ENCODE data around the gene FNIP2.

Gene FNIP2

DNA sequence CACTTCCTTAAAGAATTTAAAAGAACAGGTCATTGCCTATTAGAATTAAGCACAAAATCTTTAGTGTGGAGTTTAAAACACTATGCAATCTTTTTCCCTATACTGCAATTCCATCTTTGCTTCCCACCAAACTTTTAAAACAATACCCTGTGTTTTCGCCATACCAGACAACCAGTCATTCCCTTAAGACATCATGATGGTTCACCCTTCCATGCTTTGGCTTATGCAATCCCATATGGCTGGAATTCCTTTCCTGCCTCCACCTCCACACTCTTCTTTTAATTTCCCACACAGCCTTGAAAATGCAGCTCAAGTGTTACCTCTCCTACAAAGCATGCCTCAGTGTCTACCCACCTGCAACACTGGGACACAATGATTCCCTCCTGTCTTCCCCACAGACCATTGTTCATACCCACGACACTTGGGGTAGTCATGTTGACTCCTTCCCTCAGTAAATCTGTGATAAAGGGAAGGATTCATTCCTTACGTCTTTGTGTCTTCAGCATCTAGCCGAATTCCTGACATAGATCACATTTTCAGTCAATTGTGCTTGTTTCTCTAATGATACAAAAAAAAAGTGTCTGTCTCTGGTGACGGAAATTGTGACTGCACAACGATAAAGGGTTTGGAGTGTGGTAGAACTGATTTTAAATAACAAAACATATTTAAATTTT lies 166.3 kb downstream of the FNIP2 start:
- Histone ChIP-seq H3K4me1 (ENCODE audit: insufficient read depth, insufficient read length) (no peaks in the 10 kb centered on the region), H3K4me3 (ENCODE audit: insufficient read length, low read depth) (no peak overlapping the region), H3K9ac (ENCODE audit: insufficient read length, low read depth) (no peak overlapping the region), H3K9me3 (ENCODE audit: insufficient read depth, low read length) (no peaks in the 10 kb centered on the region), H3K27me3 (ENCODE audit: insufficient read depth, insufficient read length) (no peaks in the 10 kb centered on the region), H3K36me3 (ENCODE audit: insufficient read depth, insufficient read length, low read length) (no peaks in the 10 kb centered on the region)
- TF ChIP-seq ZNF274 (IDR thresholded peaks at IDR 0.05; ENCODE audit: low read depth, low read length), result no peak
- DNase-seq (ENCODE audit: low read depth, low spot score), result no peak

- no peaks in the 10 kb centered on the region for H3K9me3 ChIP-seq (ENCODE audit: insufficient read depth, low read length)
- TF ChIP-seq YY1 (IDR thresholded peaks at IDR 0.05; ENCODE audit: insufficient read depth, insufficient read length), result no peak
- no peak for TF ChIP-seq ZNF274 (IDR thresholded peaks at IDR 0.05; ENCODE audit: low read depth, low read length)
- TF ChIP-seq SUZ12 (IDR thresholded peaks at IDR 0.05; ENCODE audit: extremely low read depth, insufficient read depth, insufficient read length), result no peak
- H3K27me3 ChIP-seq (ENCODE audit: insufficient read depth, insufficient read length), result no peaks in the 10 kb centered on the region
- no peak overlapping the region for H3K4me3 ChIP-seq (ENCODE audit: insufficient read length, low read depth)
- no peaks in the 10 kb centered on the region for H3K36me3 ChIP-seq (ENCODE audit: insufficient read depth, insufficient read length, low read length)
- no peak overlapping the region for H3K9ac ChIP-seq (ENCODE audit: insufficient read length, low read depth)
- H3K4me1 ChIP-seq (ENCODE audit: insufficient read depth, insufficient read length), result no peaks in the 10 kb centered on the region
- no peak for DNase-seq (ENCODE audit: low read depth, low spot score)
Measured at GRCh38 chr4:158936238-158936637, 167.4 kb downstream of the FNIP2 start.

DNA sequence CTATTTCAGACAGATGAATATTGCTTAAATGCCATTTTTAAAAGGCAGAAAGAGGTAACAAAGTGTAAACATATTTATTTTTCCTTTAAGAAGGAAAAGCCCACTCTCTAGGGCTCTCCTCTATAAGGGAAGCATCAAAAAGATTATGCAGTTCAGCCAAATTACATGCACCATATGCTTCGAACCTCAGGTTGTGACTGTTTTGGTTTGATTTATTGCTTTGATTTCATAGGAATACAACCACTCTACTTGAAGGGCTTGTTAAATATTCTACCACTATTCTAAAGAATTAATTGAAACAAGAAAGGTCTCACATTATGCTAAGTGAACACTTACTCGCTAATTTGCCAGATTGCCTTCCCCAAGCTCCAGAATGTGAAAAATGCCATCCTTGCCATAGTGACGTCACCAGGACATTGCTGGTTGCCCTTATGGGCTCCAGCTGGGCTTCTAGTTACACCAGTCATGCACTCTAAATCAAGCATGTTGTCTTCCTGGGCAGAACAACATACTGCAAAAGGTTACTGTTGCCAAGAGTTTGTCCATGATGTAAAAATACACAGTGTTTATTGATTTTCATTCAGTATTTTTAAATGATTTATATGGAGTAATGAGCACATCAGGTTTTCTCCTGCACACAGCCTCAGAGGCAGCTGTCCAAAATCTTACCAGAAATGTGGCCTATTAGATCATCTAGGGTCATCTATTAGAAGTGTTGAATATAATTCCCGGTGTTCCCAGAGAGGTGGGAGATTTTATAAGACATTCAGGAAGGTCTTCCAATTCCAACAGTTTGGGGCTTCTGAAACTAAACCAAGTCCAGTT lies 169.6 kb downstream of the FNIP2 start:
- no peak for DNase-seq (ENCODE audit: low read depth, low spot score)
- TF ChIP-seq YY1 (IDR thresholded peaks at IDR 0.05; ENCODE audit: insufficient read depth, insufficient read length), result no peak

GRCh38 chr4:158940271-158940670 lies 171.4 kb downstream of the FNIP2 start:
- Histone ChIP-seq H3K4me1 (ENCODE audit: insufficient read depth, insufficient read length) (no peaks in the 10 kb centered on the region), H3K27me3 (ENCODE audit: insufficient read depth, insufficient read length) (no peaks in the 10 kb centered on the region), H3K4me3 (ENCODE audit: insufficient read length, low read depth) (no peak overlapping the region), H3K36me3 (ENCODE audit: insufficient read depth, insufficient read length, low read length) (no peaks in the 10 kb centered on the region), H3K9me3 (ENCODE audit: insufficient read depth, low read length) (no peaks in the 10 kb centered on the region), H3K9ac (ENCODE audit: insufficient read length, low read depth) (no peak overlapping the region)
- no peak for DNase-seq (ENCODE audit: low read depth, low spot score)
- TF ChIP-seq ZNF274 (IDR thresholded peaks at IDR 0.05; ENCODE audit: low read depth, low read length), result no peak
- TF ChIP-seq YY1 (IDR thresholded peaks at IDR 0.05; ENCODE audit: insufficient read depth, insufficient read length), result no peak
- no peak for TF ChIP-seq SUZ12 (IDR thresholded peaks at IDR 0.05; ENCODE audit: extremely low read depth, insufficient read depth, insufficient read length)

More for the DNA sequence above, 169.6 kb downstream of the FNIP2 start:
- no peaks in the 10 kb centered on the region for H3K9me3 ChIP-seq (ENCODE audit: insufficient read depth, low read length)
- H3K27me3 ChIP-seq (ENCODE audit: insufficient read depth, insufficient read length), result no peaks in the 10 kb centered on the region
- no peak overlapping the region for H3K4me3 ChIP-seq (ENCODE audit: insufficient read length, low read depth)
- no peaks in the 10 kb centered on the region for H3K36me3 ChIP-seq (ENCODE audit: insufficient read depth, insufficient read length, low read length)
- H3K4me1 ChIP-seq (ENCODE audit: insufficient read depth, insufficient read length), result no peaks in the 10 kb centered on the region
- H3K9ac ChIP-seq (ENCODE audit: insufficient read length, low read depth), result no peak overlapping the region

- Histone ChIP-seq H3K27me3 (ENCODE audit: insufficient read depth, insufficient read length) (no peaks in the 10 kb centered on the region), H3K9me3 (ENCODE audit: insufficient read depth, low read length) (no peaks in the 10 kb centered on the region), H3K9ac (ENCODE audit: insufficient read length, low read depth) (no peak overlapping the region), H3K36me3 (ENCODE audit: insufficient read depth, insufficient read length, low read length) (no peaks in the 10 kb centered on the region), H3K4me1 (ENCODE audit: insufficient read depth, insufficient read length) (no peaks in the 10 kb centered on the region), H3K4me3 (ENCODE audit: insufficient read length, low read depth) (no peak overlapping the region)
- DNase-seq (ENCODE audit: low read depth, low spot score), result no peak
- TF ChIP-seq SUZ12 (IDR thresholded peaks at IDR 0.05; ENCODE audit: extremely low read depth, insufficient read depth, insufficient read length) (no peak), ZNF274 (IDR thresholded peaks at IDR 0.05; ENCODE audit: low read depth, low read length) (no peak), YY1 (IDR thresholded peaks at IDR 0.05; ENCODE audit: insufficient read depth, insufficient read length) (no peak)
Measured at GRCh38 chr4:158941321-158941720, 172.5 kb downstream of the FNIP2 start.

DNA sequence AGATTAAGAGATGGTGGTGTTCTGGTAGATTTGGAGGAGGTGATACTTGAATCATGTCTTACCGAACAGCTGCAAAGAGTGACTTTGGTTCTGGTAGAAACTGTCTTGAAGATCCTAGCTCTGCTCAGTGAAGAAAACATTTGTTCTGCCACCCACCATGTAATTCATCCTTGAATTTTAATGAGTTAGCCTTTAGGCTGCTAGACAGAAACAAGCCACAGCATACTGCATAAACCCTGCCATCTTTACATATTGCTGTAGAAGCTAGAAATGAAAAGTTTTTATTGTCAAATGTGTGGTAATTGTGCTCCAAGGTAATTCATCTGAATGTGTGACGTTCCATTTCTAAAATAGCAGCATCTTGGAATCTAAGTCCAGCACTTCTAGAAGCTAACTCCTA lies 173.1 kb downstream of the FNIP2 start:
- H3K4me1 ChIP-seq (ENCODE audit: insufficient read depth, insufficient read length), result no peaks in the 10 kb centered on the region
- H3K36me3 ChIP-seq (ENCODE audit: insufficient read depth, insufficient read length, low read length), result no peaks in the 10 kb centered on the region
- H3K4me3 ChIP-seq (ENCODE audit: insufficient read length, low read depth), result no peak overlapping the region
- no peak for TF ChIP-seq ZNF274 (IDR thresholded peaks at IDR 0.05; ENCODE audit: low read depth, low read length)
- no peak for TF ChIP-seq SUZ12 (IDR thresholded peaks at IDR 0.05; ENCODE audit: extremely low read depth, insufficient read depth, insufficient read length)
- TF ChIP-seq YY1 (IDR thresholded peaks at IDR 0.05; ENCODE audit: insufficient read depth, insufficient read length), result no peak
- no peak for DNase-seq (ENCODE audit: low read depth, low spot score)
- no peaks in the 10 kb centered on the region for H3K27me3 ChIP-seq (ENCODE audit: insufficient read depth, insufficient read length)
- H3K9me3 ChIP-seq (ENCODE audit: insufficient read depth, low read length), result no peaks in the 10 kb centered on the region
- no peak overlapping the region for H3K9ac ChIP-seq (ENCODE audit: insufficient read length, low read depth)

GRCh38 chr4:158945529-158946108 lies 176.8 kb downstream of the FNIP2 start:
- Histone ChIP-seq H3K27me3 (ENCODE audit: insufficient read depth, insufficient read length) (no peaks in the 10 kb centered on the region), H3K9me3 (ENCODE audit: insufficient read depth, low read length) (no peaks in the 10 kb centered on the region), H3K4me1 (ENCODE audit: insufficient read depth, insufficient read length) (no peaks in the 10 kb centered on the region), H3K9ac (ENCODE audit: insufficient read length, low read depth) (no peak overlapping the region), H3K36me3 (ENCODE audit: insufficient read depth, insufficient read length, low read length) (no peaks in the 10 kb centered on the region), H3K4me3 (ENCODE audit: insufficient read length, low read depth) (no peak overlapping the region)
- TF ChIP-seq YY1 (IDR thresholded peaks at IDR 0.05; ENCODE audit: insufficient read depth, insufficient read length) (no peak), SUZ12 (IDR thresholded peaks at IDR 0.05; ENCODE audit: extremely low read depth, insufficient read depth, insufficient read length) (no peak), ZNF274 (IDR thresholded peaks at IDR 0.05; ENCODE audit: low read depth, low read length) (no peak)
- no peak for DNase-seq (ENCODE audit: low read depth, low spot score)
